Activated CD4-positive, alpha-beta T cell treated with anti-CD3 and anti-CD28 coated beads for 36 hours (primary cell): ENCODE data around the gene SNAP29. TPM values are rescaled to one million over a fixed set of nuclear protein-coding genes. Genes with fewer than 3 reads are reported as not detected.

Experiments used
- ATAC-seq: fragments of 200-7000 bp; cut with Tn5 transposase; one replicate; pipeline ENCODE4 v1.10.0; 2021; ENCODE audit warnings: mild to moderate bottlenecking, moderate library complexity
- CTCF ChIA-PET: fragments of 350-600 bp; sonication (Branson Sonifier 250); formaldehyde crosslinking; loops from one replicate; lab custom pipeline; 2021; ENCODE audit warnings: antibody characterized with exemption; lab: Charles Lee
- POLR2A ChIA-PET: fragments of 350-600 bp; sonication (Branson Sonifier 250); formaldehyde crosslinking; loops from one replicate; lab custom pipeline; 2021; ENCODE audit warnings: antibody characterized with exemption, inconsistent platforms; lab: Charles Lee
- DNase-seq: peaks from one replicate; pipeline ENCODE4 v3.0.0-alpha.2; 2020
- H3K27ac Mint-ChIP-seq: one replicate; pipeline ENCODE4 v1.8.0; 2021; ENCODE audit warnings: mixed read lengths
- H3K27me3 Mint-ChIP-seq: one replicate; pipeline ENCODE4 v1.8.0; 2021; ENCODE audit warnings: mixed read lengths
- H3K36me3 Mint-ChIP-seq: one replicate; pipeline ENCODE4 v1.8.0; 2021; ENCODE audit warnings: low read depth, mixed read lengths
- H3K4me1 Mint-ChIP-seq: one replicate; pipeline ENCODE4 v1.8.0; 2021; ENCODE audit warnings: mixed read lengths
- H3K4me3 Mint-ChIP-seq: one replicate; pipeline ENCODE4 v1.8.0; 2021; ENCODE audit warnings: mild to moderate bottlenecking, moderate library complexity, mixed read lengths
- H3K9me3 Mint-ChIP-seq: one replicate; pipeline ENCODE4 v1.8.0; 2021; ENCODE audit warnings: low read depth, mixed read lengths
- intact Hi-C, 2 experiments: fragments of 100-400 bp; cut with DNase I in 1 of 2; cut with micrococcal nuclease in 1 of 2; formaldehyde crosslinking; loops; one replicate each; pipeline versions ENCODE4 v1.14.2 to v1.15.1; 2022 to 2024; cut with DNase I, micrococcal nuclease
- total RNA-seq, 2 experiments: library from RNA; stranded (reverse); gene quantifications; one replicate each; pipeline ENCODE4 v1.2.3, GENCODE V29; 2021

The SNAP29 gene
- total RNA-seq, 2 experiments from 2014 or later, result 22.8 to 33.8 TPM

GRCh38 chr22:20857247-20857643, 1.6 kb upstream of the SNAP29 start:
- no peaks in the 10 kb centered on the region for H3K9me3 Mint-ChIP-seq
- ChIA-PET POLR2A (no interaction called here), CTCF (interaction anchor here (0.6 to 2.1 kb wide), 4 partner anchors 9 to 114 kb away, joined by 3 to 7 read pairs (median 4); no protein-coding TSS in a partner anchor)
- ATAC-seq, result no peak
- H3K36me3 Mint-ChIP-seq, result peaks cover 2% of the 10 kb centered on the region
- intact Hi-C loops, result loop anchor here in 1 of 2 experiments (5.0 kb wide), 1 partner anchor 1010 kb away; the partner anchor contains the start of gene MAPK1
- H3K27ac Mint-ChIP-seq, result peak overlapping the region; percentile 79
- H3K4me3 Mint-ChIP-seq, result peak overlapping the region; percentile 87
- no peaks in the 10 kb centered on the region for H3K27me3 Mint-ChIP-seq
- H3K4me1 Mint-ChIP-seq, result peaks cover 53% of the 10 kb centered on the region
- DNase-seq, result no peak

DNA sequence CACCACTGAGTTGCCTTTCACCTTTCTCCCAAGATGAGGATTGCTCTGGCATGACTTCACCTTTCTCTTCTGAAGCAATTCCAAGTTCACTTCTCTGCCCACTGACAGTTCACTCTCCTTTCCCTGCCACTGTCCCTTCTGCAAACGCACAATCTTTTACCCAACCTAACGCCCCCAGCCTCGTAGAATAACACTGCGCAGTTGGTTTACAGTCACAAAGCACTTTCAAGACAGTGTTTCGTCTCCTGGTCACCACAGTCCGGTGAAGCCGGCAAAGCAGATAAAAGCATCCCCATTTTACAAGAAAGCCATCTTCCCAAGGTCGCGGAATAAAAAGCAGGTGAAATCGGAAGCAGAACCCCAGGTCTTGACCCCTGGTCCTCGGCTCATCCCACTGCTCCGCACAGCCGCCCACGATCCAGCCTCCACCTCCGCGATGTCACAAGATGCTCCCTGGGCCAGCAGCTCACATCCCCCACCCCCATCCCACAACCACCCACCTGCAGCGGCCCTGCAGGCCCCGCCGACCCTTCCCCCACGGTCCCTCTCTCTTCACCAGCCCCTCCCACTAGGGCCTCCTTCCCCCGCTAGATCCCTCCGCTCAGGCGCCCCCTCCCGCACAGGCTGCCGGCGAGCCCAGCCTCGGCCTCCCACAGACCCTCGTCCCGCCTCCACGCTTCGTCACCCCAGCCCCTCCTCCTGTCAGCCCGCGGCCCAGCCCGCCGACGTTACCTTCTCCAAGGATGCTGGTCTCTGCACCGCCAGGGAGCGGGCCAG, 781 bp upstream of the SNAP29 start:
- Mint-ChIP-seq H3K4me3 (peak overlapping the region; percentile 87), H3K9me3 (no peaks in the 10 kb centered on the region), H3K36me3 (peaks cover 4% of the 10 kb centered on the region), H3K4me1 (peaks cover 52% of the 10 kb centered on the region), H3K27ac (peak overlapping the region; percentile 79), H3K27me3 (no peaks in the 10 kb centered on the region)
- ChIA-PET CTCF (no interaction called here), POLR2A (no interaction called here)
- DNase-seq, result peak; percentile 91
- intact Hi-C loops, result loop anchor here (1.0 to 5.0 kb wide), 13 partner anchors 59 to 1009 kb away; partner anchors contain the start of genes CRKL (in 2 of the 2), THAP7 (in 2 of the 2), MAPK1 (in 1 of the 2) and MED15 (in 1 of the 2)
- ATAC-seq, result peak; percentile 73

DNA sequence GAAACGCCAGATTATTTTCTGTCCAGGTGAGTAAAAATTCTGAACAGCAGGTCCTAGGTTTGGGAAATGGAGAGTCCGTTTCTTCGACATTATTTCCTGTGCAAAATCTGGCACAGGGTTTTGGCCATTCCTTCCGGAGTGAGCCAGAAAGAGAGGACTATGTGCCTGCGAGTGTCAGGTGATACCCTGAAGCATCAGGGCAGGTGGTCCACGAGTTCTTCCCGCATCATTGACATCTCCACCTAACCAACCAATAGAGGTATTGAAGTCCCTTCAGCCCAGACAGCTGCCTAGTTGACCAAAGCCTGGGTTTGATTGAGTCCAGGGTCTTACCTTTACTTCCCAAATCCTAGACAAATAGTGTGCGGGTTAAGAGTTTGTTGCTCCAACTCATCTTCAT, 808 bp downstream of the SNAP29 start:
- ATAC-seq, result no peak
- Mint-ChIP-seq H3K4me1 (peaks cover 44% of the 10 kb centered on the region), H3K4me3 (peak overlapping the region; percentile 87), H3K36me3 (peaks cover 6% of the 10 kb centered on the region), H3K9me3 (no peaks in the 10 kb centered on the region), H3K27me3 (no peaks in the 10 kb centered on the region), H3K27ac (peak overlapping the region; percentile 71)
- intact Hi-C loops, result loop anchor here (2.0 to 5.0 kb wide), 4 partner anchors 57 to 1008 kb away; partner anchors contain the start of genes CRKL (in 1 of the 2), MAPK1 (in 1 of the 2), RANBP1 (in 1 of the 2) and THAP7 (in 1 of the 2)
- CTCF ChIA-PET, result interaction anchor here (1.0 kb wide), 1 partner anchor 14 kb away, joined by 3 read pairs; no protein-coding TSS in a partner anchor
- no peak for DNase-seq
- POLR2A ChIA-PET, result interaction anchor here (0.8 to 1.0 kb wide), 2 partner anchors 56 to 102 kb away, joined by 3 read pairs; no protein-coding TSS in a partner anchor

- ATAC-seq (no peak), DNase-seq (no peak)
- H3K4me3 Mint-ChIP-seq, result no peak overlapping the region
- CTCF ChIA-PET, result interaction anchor here (1.2 kb wide), 1 partner anchor 9 kb away, joined by 3 read pairs; no protein-coding TSS in a partner anchor
- intact Hi-C loops, result no loop called here
- no peak overlapping the region for H3K27ac Mint-ChIP-seq
- POLR2A ChIA-PET, result no interaction called here
- H3K27me3 Mint-ChIP-seq, result no peaks in the 10 kb centered on the region
- H3K36me3 Mint-ChIP-seq, result peaks cover 6% of the 10 kb centered on the region
- H3K9me3 Mint-ChIP-seq, result no peaks in the 10 kb centered on the region
- H3K4me1 Mint-ChIP-seq, result peaks cover 32% of the 10 kb centered on the region
These were observed 3.7 kb downstream of the SNAP29 start for GRCh38 chr22:20862540-20862939.

GRCh38 chr22:20863366-20863765, 4.6 kb downstream of the SNAP29 start:
- intact Hi-C loops, result no loop called here
- DNase-seq (no peak), ATAC-seq (no peak)
- Mint-ChIP-seq H3K36me3 (peaks cover 6% of the 10 kb centered on the region), H3K4me1 (peaks cover 27% of the 10 kb centered on the region), H3K27ac (peak overlapping the region; percentile 24), H3K9me3 (no peaks in the 10 kb centered on the region), H3K27me3 (no peaks in the 10 kb centered on the region), H3K4me3 (no peak overlapping the region)
- POLR2A ChIA-PET, result no interaction called here
- CTCF ChIA-PET, result interaction anchor here (0.8 to 1.2 kb wide), 2 partner anchors 10 to 54 kb away, joined by 3 read pairs; partner anchors contain the start of gene CRKL

DNA sequence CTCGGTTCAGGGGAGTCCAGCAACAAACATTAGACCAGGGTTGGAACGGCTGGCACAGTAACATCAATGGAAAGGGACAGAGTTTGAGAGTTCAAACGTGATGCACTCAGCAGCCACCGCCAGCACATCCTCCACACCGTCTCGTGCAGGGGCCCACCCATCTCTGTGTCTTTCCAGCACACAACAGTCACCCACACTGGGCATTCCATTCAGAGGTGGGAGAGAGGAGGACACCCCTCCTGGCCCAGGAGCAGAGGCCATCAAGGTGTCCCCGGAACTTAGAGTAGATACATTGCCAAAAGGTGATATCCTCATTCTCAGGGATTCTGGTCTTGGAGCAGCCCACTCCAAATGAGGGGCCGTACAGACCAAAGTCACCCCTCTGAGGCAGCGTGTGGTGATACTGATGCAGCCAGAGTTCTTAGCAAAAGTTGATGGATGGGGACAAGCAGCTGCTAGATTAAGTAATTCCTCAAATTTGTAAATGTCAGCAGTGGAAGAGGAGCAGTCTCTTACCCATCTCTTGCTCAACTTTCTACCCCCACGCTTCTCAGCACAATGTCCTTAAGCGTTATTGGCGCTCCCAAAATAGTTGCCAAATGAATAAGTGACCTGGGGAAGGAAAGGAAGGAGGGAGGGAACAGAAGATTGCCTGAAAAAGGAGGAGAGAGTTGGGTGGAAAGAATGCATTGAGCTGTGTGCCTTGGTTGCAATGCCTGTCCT, 5.5 kb downstream of the SNAP29 start:
- ATAC-seq (no peak), DNase-seq (no peak)
- Mint-ChIP-seq H3K27ac (no peak overlapping the region), H3K9me3 (no peaks in the 10 kb centered on the region), H3K4me3 (no peak overlapping the region), H3K27me3 (no peaks in the 10 kb centered on the region), H3K36me3 (peaks cover 9% of the 10 kb centered on the region), H3K4me1 (peaks cover 27% of the 10 kb centered on the region)
- intact Hi-C loops, result no loop called here
- ChIA-PET CTCF (no interaction called here), POLR2A (no interaction called here)

DNA sequence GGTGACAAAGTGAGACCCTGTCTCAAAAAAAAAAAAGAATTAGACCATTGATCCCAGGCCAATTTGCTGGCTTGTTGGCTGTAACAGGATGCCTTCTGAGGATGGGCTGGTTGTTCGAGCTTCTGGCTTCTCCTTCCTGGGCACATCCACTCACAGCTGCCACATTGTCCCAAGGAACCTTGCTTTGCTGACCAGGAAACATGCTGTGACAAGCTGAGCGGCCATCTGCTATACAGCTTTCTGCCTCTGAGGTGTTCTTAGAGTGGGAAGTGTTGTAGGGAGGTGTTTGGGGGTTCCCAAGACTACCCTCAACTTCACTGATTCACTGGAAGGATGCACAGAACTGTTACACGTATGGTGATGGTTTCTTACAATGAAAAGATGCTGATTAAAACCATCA, 6.5 kb downstream of the SNAP29 start:
- H3K4me1 Mint-ChIP-seq, result peaks cover 18% of the 10 kb centered on the region
- H3K36me3 Mint-ChIP-seq, result peaks cover 9% of the 10 kb centered on the region
- H3K9me3 Mint-ChIP-seq, result no peaks in the 10 kb centered on the region
- ChIA-PET CTCF (interaction anchor here (0.5 kb wide), 1 partner anchor 98 kb away, joined by 3 read pairs; no protein-coding TSS in a partner anchor), POLR2A (no interaction called here)
- ATAC-seq (no peak), DNase-seq (no peak)
- H3K4me3 Mint-ChIP-seq, result no peak overlapping the region
- no peaks in the 10 kb centered on the region for H3K27me3 Mint-ChIP-seq
- intact Hi-C loops, result no loop called here
- no peak overlapping the region for H3K27ac Mint-ChIP-seq

DNA sequence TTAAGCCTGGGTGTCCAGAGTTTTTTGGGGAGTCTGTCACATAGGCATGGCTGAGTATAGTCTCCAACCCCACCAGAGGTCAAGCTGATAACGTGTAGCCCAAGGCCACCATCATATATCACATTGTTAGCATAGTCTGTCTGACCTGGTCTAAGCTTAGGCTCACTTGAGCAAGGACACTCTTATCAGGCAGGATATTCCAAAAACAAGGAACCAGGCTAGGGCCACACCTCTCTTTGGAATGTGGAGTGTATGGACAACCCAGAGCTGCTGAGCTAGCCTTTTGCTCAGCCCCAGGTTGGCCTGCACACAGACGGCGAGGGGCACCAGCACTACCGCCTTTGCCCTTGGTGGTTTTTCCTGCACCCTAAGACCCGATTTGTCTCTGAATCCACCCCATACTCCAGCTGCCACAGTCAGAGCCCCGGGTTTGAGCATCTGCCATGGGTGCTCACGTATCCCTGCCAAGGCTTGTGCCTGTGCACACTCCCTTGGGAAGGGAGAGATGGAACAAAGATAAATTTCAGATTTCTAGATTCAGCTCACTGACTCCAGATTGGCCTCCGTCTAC, 7.2 kb downstream of the SNAP29 start:
- Mint-ChIP-seq H3K9me3 (no peaks in the 10 kb centered on the region), H3K4me1 (peaks cover 12% of the 10 kb centered on the region), H3K27ac (no peak overlapping the region), H3K4me3 (no peak overlapping the region), H3K27me3 (no peaks in the 10 kb centered on the region), H3K36me3 (peaks cover 9% of the 10 kb centered on the region)
- ATAC-seq (no peak), DNase-seq (no peak)
- intact Hi-C loops, result no loop called here
- ChIA-PET POLR2A (no interaction called here), CTCF (interaction anchor here (0.7 kb wide), 1 partner anchor 33 kb away, joined by 3 read pairs; no protein-coding TSS in a partner anchor)

DNA sequence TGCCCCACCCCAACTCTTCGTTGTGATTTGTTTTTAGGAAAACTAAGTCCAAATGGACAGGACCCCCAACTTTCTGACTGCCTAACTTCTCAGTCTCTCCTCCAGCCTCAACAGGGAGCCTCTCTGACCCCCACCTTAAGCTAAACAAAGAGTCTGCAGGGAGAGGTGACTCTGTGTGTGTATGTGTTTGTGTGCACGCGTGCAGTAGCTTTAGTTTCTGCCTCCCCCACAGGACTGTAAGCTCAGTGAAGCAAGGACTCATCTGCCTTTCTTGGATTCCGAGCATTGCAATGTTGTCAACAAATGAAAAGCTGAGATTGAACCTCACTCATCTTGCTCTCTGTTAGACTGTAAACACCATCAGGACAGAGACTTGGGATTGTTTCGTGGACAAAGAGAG, 7.9 kb downstream of the SNAP29 start:
- intact Hi-C loops, result no loop called here
- no peak overlapping the region for H3K4me3 Mint-ChIP-seq
- DNase-seq (no peak), ATAC-seq (no peak)
- peaks cover 9% of the 10 kb centered on the region for H3K36me3 Mint-ChIP-seq
- peaks cover 11% of the 10 kb centered on the region for H3K4me1 Mint-ChIP-seq
- ChIA-PET POLR2A (no interaction called here), CTCF (interaction anchor here (0.6 to 0.7 kb wide), 2 partner anchors 34 to 718 kb away, joined by 3 to 4 read pairs; no protein-coding TSS in a partner anchor)
- peak overlapping the region; percentile 22 for H3K27ac Mint-ChIP-seq
- H3K27me3 Mint-ChIP-seq, result no peaks in the 10 kb centered on the region
- no peaks in the 10 kb centered on the region for H3K9me3 Mint-ChIP-seq

DNA sequence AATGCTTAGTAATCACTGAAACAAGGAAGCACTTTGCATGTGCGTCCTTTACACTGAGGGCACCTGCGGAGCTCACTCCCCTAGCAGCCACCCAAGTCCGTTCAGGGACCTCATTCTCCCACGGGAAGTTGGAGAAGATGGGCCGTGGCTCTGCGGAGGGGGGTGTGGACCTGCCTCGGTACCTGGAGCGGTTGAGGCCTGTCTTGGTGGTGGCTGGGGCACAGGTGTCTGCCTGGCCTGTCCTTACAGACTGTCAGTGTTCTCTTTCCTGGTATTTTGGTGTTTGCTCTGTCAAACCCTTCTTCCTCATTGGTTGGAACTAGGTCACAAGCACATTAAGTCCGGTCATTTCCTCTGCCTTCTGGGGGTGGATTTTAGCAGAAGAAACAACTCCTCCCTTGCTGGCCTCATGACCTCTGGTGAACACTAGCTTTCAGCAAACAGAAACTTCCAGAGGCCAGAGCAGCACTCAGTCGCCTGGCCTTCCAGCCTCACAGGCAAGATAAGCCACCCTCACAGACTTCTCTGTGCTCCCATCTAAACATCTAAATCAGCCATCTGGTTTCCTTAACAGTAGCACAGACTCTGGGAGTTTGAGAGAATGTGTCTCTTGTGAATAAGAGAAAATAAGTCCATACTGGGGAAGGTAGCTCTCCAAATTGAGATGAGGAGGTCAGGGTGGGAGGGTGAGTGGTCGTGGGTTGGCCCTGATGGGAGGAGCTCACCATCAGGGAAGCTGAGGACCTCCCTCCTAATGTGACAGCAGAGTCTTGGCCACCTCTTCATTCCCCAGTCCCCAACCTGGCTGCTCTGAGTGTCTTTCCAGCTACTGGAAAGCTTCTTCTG, 8.6 kb downstream of the SNAP29 start:
- ChIA-PET CTCF (interaction anchor here (0.6 to 0.9 kb wide), 2 partner anchors 18 to 717 kb away, joined by 4 read pairs; no protein-coding TSS in a partner anchor), POLR2A (no interaction called here)
- DNase-seq (no peak), ATAC-seq (peak; percentile 49)
- Mint-ChIP-seq H3K27ac (no peak overlapping the region), H3K4me3 (no peak overlapping the region), H3K9me3 (no peaks in the 10 kb centered on the region), H3K4me1 (peaks cover 6% of the 10 kb centered on the region), H3K27me3 (no peaks in the 10 kb centered on the region), H3K36me3 (peaks cover 5% of the 10 kb centered on the region)
- intact Hi-C loops, result no loop called here
